ENCODE data around the gene CFL1.

DNA sequence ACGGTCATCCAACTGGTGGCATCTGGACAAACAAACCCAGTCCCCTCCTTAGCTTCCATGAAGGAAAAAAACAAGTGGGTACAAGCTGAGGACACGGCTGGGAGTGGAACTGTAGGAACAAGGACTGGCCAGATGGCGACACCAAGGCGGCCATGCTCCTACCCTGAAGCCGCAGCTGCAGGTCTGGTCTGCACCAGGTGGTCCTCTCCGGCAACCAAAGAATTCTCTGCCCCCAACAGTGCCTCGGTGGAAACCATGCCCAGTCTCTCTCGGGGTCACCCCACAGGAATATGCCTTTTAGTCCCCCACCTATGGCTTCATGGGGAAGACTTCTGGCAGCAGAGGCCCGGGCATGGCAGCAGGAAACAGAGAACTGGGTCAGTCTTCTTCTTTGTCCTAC is 48.5 kb downstream of the CFL1 start:
- TF ChIP-seq POLR2A (IDR thresholded peaks at IDR 0.05; ENCODE audit: control extremely low read depth in 1 of 2, low read depth in 2 of 2, low read length in 2 of 2), result no peak
- no peak for TF ChIP-seq EGR1 (IDR thresholded peaks at IDR 0.05; ENCODE audit: borderline replicate concordance, low read depth, low read length)
- TF ChIP-seq CEBPB (IDR thresholded peaks at IDR 0.05; ENCODE audit: low read depth, low read length), result no peak
- TF ChIP-seq SIN3A (conservative IDR thresholded peaks at IDR 0.05 in 1 of 2, IDR thresholded peaks at IDR 0.05 in 1 of 2; ENCODE audit: low read depth in 1 of 2, low read length in 2 of 2), result no peak
- TF ChIP-seq, protein P1, sequence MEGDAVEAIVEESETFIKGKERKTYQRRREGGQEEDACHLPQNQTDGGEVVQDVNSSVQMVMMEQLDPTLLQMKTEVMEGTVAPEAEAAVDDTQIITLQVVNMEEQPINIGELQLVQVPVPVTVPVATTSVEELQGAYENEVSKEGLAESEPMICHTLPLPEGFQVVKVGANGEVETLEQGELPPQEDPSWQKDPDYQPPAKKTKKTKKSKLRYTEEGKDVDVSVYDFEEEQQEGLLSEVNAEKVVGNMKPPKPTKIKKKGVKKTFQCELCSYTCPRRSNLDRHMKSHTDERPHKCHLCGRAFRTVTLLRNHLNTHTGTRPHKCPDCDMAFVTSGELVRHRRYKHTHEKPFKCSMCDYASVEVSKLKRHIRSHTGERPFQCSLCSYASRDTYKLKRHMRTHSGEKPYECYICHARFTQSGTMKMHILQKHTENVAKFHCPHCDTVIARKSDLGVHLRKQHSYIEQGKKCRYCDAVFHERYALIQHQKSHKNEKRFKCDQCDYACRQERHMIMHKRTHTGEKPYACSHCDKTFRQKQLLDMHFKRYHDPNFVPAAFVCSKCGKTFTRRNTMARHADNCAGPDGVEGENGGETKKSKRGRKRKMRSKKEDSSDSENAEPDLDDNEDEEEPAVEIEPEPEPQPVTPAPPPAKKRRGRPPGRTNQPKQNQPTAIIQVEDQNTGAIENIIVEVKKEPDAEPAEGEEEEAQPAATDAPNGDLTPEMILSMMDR (IDR thresholded peaks at IDR 0.05; ENCODE audit: control extremely low read depth in 1 of 3, insufficient read depth in 1 of 3, low read depth in 1 of 3, low read length in 3 of 3), result no peak
- TF ChIP-seq, protein P2, sequence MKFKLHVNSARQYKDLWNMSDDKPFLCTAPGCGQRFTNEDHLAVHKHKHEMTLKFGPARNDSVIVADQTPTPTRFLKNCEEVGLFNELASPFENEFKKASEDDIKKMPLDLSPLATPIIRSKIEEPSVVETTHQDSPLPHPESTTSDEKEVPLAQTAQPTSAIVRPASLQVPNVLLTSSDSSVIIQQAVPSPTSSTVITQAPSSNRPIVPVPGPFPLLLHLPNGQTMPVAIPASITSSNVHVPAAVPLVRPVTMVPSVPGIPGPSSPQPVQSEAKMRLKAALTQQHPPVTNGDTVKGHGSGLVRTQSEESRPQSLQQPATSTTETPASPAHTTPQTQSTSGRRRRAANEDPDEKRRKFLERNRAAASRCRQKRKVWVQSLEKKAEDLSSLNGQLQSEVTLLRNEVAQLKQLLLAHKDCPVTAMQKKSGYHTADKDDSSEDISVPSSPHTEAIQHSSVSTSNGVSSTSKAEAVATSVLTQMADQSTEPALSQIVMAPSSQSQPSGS (IDR thresholded peaks at IDR 0.05; ENCODE audit: low read length), result no peak
- TF ChIP-seq, protein P3, sequence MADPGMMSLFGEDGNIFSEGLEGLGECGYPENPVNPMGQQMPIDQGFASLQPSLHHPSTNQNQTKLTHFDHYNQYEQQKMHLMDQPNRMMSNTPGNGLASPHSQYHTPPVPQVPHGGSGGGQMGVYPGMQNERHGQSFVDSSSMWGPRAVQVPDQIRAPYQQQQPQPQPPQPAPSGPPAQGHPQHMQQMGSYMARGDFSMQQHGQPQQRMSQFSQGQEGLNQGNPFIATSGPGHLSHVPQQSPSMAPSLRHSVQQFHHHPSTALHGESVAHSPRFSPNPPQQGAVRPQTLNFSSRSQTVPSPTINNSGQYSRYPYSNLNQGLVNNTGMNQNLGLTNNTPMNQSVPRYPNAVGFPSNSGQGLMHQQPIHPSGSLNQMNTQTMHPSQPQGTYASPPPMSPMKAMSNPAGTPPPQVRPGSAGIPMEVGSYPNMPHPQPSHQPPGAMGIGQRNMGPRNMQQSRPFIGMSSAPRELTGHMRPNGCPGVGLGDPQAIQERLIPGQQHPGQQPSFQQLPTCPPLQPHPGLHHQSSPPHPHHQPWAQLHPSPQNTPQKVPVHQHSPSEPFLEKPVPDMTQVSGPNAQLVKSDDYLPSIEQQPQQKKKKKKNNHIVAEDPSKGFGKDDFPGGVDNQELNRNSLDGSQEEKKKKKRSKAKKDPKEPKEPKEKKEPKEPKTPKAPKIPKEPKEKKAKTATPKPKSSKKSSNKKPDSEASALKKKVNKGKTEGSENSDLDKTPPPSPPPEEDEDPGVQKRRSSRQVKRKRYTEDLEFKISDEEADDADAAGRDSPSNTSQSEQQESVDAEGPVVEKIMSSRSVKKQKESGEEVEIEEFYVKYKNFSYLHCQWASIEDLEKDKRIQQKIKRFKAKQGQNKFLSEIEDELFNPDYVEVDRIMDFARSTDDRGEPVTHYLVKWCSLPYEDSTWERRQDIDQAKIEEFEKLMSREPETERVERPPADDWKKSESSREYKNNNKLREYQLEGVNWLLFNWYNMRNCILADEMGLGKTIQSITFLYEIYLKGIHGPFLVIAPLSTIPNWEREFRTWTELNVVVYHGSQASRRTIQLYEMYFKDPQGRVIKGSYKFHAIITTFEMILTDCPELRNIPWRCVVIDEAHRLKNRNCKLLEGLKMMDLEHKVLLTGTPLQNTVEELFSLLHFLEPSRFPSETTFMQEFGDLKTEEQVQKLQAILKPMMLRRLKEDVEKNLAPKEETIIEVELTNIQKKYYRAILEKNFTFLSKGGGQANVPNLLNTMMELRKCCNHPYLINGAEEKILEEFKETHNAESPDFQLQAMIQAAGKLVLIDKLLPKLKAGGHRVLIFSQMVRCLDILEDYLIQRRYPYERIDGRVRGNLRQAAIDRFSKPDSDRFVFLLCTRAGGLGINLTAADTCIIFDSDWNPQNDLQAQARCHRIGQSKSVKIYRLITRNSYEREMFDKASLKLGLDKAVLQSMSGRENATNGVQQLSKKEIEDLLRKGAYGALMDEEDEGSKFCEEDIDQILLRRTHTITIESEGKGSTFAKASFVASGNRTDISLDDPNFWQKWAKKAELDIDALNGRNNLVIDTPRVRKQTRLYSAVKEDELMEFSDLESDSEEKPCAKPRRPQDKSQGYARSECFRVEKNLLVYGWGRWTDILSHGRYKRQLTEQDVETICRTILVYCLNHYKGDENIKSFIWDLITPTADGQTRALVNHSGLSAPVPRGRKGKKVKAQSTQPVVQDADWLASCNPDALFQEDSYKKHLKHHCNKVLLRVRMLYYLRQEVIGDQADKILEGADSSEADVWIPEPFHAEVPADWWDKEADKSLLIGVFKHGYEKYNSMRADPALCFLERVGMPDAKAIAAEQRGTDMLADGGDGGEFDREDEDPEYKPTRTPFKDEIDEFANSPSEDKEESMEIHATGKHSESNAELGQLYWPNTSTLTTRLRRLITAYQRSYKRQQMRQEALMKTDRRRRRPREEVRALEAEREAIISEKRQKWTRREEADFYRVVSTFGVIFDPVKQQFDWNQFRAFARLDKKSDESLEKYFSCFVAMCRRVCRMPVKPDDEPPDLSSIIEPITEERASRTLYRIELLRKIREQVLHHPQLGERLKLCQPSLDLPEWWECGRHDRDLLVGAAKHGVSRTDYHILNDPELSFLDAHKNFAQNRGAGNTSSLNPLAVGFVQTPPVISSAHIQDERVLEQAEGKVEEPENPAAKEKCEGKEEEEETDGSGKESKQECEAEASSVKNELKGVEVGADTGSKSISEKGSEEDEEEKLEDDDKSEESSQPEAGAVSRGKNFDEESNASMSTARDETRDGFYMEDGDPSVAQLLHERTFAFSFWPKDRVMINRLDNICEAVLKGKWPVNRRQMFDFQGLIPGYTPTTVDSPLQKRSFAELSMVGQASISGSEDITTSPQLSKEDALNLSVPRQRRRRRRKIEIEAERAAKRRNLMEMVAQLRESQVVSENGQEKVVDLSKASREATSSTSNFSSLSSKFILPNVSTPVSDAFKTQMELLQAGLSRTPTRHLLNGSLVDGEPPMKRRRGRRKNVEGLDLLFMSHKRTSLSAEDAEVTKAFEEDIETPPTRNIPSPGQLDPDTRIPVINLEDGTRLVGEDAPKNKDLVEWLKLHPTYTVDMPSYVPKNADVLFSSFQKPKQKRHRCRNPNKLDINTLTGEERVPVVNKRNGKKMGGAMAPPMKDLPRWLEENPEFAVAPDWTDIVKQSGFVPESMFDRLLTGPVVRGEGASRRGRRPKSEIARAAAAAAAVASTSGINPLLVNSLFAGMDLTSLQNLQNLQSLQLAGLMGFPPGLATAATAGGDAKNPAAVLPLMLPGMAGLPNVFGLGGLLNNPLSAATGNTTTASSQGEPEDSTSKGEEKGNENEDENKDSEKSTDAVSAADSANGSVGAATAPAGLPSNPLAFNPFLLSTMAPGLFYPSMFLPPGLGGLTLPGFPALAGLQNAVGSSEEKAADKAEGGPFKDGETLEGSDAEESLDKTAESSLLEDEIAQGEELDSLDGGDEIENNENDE (IDR thresholded peaks at IDR 0.05; ENCODE audit: insufficient replicate concordance, low read length), result no peak
- no peak for TF ChIP-seq NRF1 (IDR thresholded peaks at IDR 0.05; ENCODE audit: low read depth, low read length)
- no peak for TF ChIP-seq SUZ12 (IDR thresholded peaks at IDR 0.05; ENCODE audit: low read length)
- no peak for TF ChIP-seq RFX5 (IDR thresholded peaks at IDR 0.05; ENCODE audit: borderline replicate concordance, low read depth, low read length)
- TF ChIP-seq CHD1 (IDR thresholded peaks at IDR 0.05; ENCODE audit: low read depth, low read length), result no peak
- no peak for TF ChIP-seq ASH2L (IDR thresholded peaks at IDR 0.05; ENCODE audit: low read length)
- TF ChIP-seq TBP (IDR thresholded peaks at IDR 0.05; ENCODE audit: low read depth, low read length), result no peak

All from H1 (cell line).